Panc1 (cell line): ENCODE measurements around the gene MORN4.

Experiments used
- POLR2AphosphoS5 ChIP-seq: IDR thresholded peaks from 2 replicates; pipeline ENCODE4 v1.6.1; 2012; ENCODE audit warnings: mild to moderate bottlenecking, low read depth, low read length, moderate library complexity
- TF ChIP-seq, protein P1 (sequence below), 2 experiments: IDR thresholded peaks; 2 replicates each; pipeline ENCODE4 v1.6.1; 2011 to 2012; ENCODE audit warnings: low read depth in 2 of 2, control low read depth in 1 of 2, low read length in 1 of 2, mild to moderate bottlenecking in 1 of 2, moderate library complexity in 1 of 2; ENCODE audit not compliant: insufficient read depth in 1 of 2
- TF ChIP-seq, protein P2 (sequence below): fragments of 450-650 bp; IDR thresholded peaks from 2 replicates; pipeline ENCODE4 v1.5.1; 2017; ENCODE audit warnings: mild to moderate bottlenecking

DNA sequence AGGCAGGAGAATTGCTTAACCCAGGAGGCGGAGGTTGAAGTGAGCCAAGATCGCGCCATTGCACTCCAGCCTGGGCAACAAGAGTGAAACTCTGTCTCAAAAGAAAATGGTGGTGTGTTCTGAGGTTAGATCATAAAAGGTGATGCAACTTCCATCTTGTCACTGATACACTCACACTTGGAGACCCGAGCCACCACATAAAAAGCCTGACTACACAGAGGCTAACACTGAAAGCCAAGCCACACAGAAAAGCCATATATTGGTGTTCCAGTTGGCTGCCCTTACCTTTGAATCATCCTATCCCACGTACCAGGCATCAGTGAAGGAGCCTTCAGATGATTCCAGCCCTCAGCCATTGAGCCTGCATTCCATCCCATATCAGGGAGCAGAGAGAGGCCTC, 4.0 kb downstream of the MORN4 start:
- TF ChIP-seq, protein P1, sequence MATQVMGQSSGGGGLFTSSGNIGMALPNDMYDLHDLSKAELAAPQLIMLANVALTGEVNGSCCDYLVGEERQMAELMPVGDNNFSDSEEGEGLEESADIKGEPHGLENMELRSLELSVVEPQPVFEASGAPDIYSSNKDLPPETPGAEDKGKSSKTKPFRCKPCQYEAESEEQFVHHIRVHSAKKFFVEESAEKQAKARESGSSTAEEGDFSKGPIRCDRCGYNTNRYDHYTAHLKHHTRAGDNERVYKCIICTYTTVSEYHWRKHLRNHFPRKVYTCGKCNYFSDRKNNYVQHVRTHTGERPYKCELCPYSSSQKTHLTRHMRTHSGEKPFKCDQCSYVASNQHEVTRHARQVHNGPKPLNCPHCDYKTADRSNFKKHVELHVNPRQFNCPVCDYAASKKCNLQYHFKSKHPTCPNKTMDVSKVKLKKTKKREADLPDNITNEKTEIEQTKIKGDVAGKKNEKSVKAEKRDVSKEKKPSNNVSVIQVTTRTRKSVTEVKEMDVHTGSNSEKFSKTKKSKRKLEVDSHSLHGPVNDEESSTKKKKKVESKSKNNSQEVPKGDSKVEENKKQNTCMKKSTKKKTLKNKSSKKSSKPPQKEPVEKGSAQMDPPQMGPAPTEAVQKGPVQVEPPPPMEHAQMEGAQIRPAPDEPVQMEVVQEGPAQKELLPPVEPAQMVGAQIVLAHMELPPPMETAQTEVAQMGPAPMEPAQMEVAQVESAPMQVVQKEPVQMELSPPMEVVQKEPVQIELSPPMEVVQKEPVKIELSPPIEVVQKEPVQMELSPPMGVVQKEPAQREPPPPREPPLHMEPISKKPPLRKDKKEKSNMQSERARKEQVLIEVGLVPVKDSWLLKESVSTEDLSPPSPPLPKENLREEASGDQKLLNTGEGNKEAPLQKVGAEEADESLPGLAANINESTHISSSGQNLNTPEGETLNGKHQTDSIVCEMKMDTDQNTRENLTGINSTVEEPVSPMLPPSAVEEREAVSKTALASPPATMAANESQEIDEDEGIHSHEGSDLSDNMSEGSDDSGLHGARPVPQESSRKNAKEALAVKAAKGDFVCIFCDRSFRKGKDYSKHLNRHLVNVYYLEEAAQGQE (IDR thresholded peaks at IDR 0.05; ENCODE audit: insufficient read depth in 1 of 2, low read depth in 2 of 2, low read length in 1 of 2), result no peak
- TF ChIP-seq, protein P2, sequence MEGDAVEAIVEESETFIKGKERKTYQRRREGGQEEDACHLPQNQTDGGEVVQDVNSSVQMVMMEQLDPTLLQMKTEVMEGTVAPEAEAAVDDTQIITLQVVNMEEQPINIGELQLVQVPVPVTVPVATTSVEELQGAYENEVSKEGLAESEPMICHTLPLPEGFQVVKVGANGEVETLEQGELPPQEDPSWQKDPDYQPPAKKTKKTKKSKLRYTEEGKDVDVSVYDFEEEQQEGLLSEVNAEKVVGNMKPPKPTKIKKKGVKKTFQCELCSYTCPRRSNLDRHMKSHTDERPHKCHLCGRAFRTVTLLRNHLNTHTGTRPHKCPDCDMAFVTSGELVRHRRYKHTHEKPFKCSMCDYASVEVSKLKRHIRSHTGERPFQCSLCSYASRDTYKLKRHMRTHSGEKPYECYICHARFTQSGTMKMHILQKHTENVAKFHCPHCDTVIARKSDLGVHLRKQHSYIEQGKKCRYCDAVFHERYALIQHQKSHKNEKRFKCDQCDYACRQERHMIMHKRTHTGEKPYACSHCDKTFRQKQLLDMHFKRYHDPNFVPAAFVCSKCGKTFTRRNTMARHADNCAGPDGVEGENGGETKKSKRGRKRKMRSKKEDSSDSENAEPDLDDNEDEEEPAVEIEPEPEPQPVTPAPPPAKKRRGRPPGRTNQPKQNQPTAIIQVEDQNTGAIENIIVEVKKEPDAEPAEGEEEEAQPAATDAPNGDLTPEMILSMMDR, result no peak
- no peak for TF ChIP-seq POLR2AphosphoS5
